Skeletal muscle cell (primary cell): ENCODE measurements around the gene CCDC175.

Experiments used
- DNase-seq: peaks from one replicate; pipeline ENCODE4 v3.0.0-alpha.2; 2010; ENCODE audit warnings: low read depth
- H3K4me3 ChIP-seq: 2 replicates; pipeline ENCODE4 v1.5.1; 2011; ENCODE audit warnings: low read depth, mild to moderate bottlenecking, control low read depth, low read length, moderate library complexity

The CCDC175 gene

GRCh38 chr14:59576332-59577294 lies at the start of gene CCDC175:
Gene CCDC175, minus strand, starts transcription at chr14:59576812. Its CDS starts 37 bp downstream, at chr14:59576775.
- H3K4me3 ChIP-seq = peak within 1 kb of the TSS; percentile 48
- DNase-seq = peak; percentile 22

- H3K4me3 ChIP-seq = no peak overlapping the region
- no peak for DNase-seq
These were observed 46.0 kb upstream of the CCDC175 start for GRCh38 chr14:59622631-59623030.

GRCh38 chr14:59619061-59619460 lies 42.4 kb upstream of the CCDC175 start:
- DNase-seq = no peak
- no peak overlapping the region for H3K4me3 ChIP-seq

GRCh38 chr14:59601056-59601455 lies 24.4 kb upstream of the CCDC175 start:
- no peak for DNase-seq
- no peak overlapping the region for H3K4me3 ChIP-seq

GRCh38 chr14:59600211-59600945 lies 23.8 kb upstream of the CCDC175 start:
- DNase-seq = no peak
- no peak overlapping the region for H3K4me3 ChIP-seq

- no peak overlapping the region for H3K4me3 ChIP-seq
- DNase-seq = no peak
These were observed 18.5 kb upstream of the CCDC175 start for GRCh38 chr14:59595071-59595470.

- DNase-seq = no peak
- no peak overlapping the region for H3K4me3 ChIP-seq
These were observed 15.2 kb upstream of the CCDC175 start for GRCh38 chr14:59591641-59592370.

- no peak overlapping the region for H3K4me3 ChIP-seq
- no peak for DNase-seq
These were observed 11.5 kb upstream of the CCDC175 start for GRCh38 chr14:59588101-59588500.

- peak; percentile 45 for DNase-seq
These were observed 9.4 kb upstream of the CCDC175 start for GRCh38 chr14:59585891-59586554.

GRCh38 chr14:59583755-59584154 lies 7.1 kb upstream of the CCDC175 start:
- no peak overlapping the region for H3K4me3 ChIP-seq
- peak; percentile 7 for DNase-seq

More at GRCh38 chr14:59585891-59586554, 9.4 kb upstream of the CCDC175 start:
- H3K4me3 ChIP-seq = no peak overlapping the region

- DNase-seq = no peak
- no peak overlapping the region for H3K4me3 ChIP-seq
These were observed 6.4 kb upstream of the CCDC175 start for GRCh38 chr14:59582845-59583509.

- H3K4me3 ChIP-seq = no peak overlapping the region
- peak; percentile 25 for DNase-seq
These were observed 5.5 kb upstream of the CCDC175 start for GRCh38 chr14:59582161-59582560.

GRCh38 chr14:59580911-59581310 lies 4.3 kb upstream of the CCDC175 start:
- no peak for DNase-seq
- no peak overlapping the region for H3K4me3 ChIP-seq

- DNase-seq = no peak
- no peak overlapping the region for H3K4me3 ChIP-seq
These were observed 6.5 kb downstream of the CCDC175 start for GRCh38 chr14:59570122-59570521.

GRCh38 chr14:59566725-59567124 lies 9.9 kb downstream of the CCDC175 start:
- no peak for DNase-seq

GRCh38 chr14:59566296-59566695 lies 10.3 kb downstream of the CCDC175 start:
- no peak for DNase-seq
- H3K4me3 ChIP-seq = no peak overlapping the region

More at GRCh38 chr14:59566725-59567124, 9.9 kb downstream of the CCDC175 start:
- no peak overlapping the region for H3K4me3 ChIP-seq

GRCh38 chr14:59565087-59565486 lies 11.5 kb downstream of the CCDC175 start:
- DNase-seq = no peak
- H3K4me3 ChIP-seq = no peak overlapping the region

- H3K4me3 ChIP-seq = no peak overlapping the region
- no peak for DNase-seq
These were observed 12.2 kb downstream of the CCDC175 start for GRCh38 chr14:59564366-59564765.

- no peak for DNase-seq
- no peak overlapping the region for H3K4me3 ChIP-seq
These were observed 29.3 kb downstream of the CCDC175 start for GRCh38 chr14:59547310-59547709.
